HG03139 (cell line): ENCODE results near the gene CD300LF.

Experiments
- ATAC-seq: cut with Tn5 transposase; IDR thresholded peaks from one replicate; pipeline ENCODE4 v1.9.1; 2021; ENCODE audit not compliant: unreplicated experiment

Gene CD300LF

GRCh38 chr17:74730491-74731346 is 18.0 kb upstream of the CD300LF start:
- no peak for ATAC-seq

GRCh38 chr17:74729866-74730265 is 17.1 kb upstream of the CD300LF start:
- ATAC-seq = no peak

DNA sequence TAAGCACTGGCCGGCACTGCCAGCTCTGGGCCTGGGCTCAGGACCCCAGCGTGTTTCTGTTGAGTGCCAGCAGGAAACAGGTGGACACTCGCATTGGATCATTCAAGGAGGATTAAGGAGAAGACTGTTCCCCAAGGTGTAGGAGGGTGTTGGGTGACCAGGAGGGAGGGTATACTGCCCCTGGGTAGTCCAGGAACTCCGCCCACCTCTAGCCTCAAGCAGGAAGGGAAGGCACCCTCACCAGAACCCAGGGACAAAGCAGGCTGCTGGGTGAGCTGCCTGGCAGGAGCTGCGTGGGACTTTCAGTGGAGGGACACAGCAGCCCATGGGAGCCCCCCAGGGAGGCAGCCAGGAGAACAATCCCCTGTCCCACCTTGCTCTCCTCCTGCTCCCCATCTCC is 16.6 kb upstream of the CD300LF start:
- no peak for ATAC-seq

- no peak for ATAC-seq
These were observed 16.0 kb upstream of the CD300LF start for GRCh38 chr17:74728702-74729075.

GRCh38 chr17:74728033-74728701 is 15.4 kb upstream of the CD300LF start:
- ATAC-seq = no peak

DNA sequence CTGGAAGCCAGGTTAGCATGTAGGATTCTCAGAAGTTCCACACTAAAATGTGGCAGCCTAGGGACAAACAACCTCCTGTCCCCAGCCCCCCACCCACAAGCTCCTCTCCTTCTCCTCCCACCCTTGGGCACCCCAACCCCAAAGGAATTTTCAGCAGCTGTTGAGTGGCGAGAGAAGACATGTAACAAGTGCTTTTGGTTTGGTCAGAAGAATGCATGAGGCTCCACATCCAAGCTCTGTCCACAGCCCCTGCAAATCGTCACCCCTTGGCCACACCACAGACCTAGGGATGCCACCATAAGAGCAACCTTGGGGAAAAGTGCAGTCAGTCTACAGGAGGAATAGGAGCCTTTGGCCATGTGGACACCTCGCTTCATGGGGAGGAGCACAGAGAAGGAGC is 12.4 kb upstream of the CD300LF start:
- ATAC-seq = no peak

DNA sequence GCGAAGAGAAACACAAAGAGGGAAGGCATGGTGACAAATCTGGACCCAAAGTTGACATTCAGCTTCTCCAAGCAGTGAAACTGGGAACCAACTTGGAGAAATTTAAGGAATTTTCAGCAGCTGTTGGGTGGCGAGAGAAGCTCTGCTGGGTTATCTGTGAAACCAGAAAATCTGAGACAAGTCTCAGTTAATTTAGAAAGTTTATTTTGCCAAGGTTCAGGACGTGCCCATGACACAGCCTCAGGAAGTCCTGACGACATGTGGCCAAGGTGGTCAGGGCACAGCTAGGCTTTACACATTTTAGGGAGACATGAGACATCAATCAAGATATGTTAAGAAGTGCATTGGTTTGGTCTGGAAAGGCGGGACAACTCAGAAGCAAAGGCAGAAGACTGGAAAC is 11.2 kb upstream of the CD300LF start:
- no peak for ATAC-seq

- ATAC-seq = no peak
These were observed 10.1 kb upstream of the CD300LF start for GRCh38 chr17:74722782-74723181.

GRCh38 chr17:74720506-74720905 is 7.8 kb upstream of the CD300LF start:
- ATAC-seq = no peak

- no peak for ATAC-seq
These were observed 2.4 kb upstream of the CD300LF start for GRCh38 chr17:74715144-74715543.

DNA sequence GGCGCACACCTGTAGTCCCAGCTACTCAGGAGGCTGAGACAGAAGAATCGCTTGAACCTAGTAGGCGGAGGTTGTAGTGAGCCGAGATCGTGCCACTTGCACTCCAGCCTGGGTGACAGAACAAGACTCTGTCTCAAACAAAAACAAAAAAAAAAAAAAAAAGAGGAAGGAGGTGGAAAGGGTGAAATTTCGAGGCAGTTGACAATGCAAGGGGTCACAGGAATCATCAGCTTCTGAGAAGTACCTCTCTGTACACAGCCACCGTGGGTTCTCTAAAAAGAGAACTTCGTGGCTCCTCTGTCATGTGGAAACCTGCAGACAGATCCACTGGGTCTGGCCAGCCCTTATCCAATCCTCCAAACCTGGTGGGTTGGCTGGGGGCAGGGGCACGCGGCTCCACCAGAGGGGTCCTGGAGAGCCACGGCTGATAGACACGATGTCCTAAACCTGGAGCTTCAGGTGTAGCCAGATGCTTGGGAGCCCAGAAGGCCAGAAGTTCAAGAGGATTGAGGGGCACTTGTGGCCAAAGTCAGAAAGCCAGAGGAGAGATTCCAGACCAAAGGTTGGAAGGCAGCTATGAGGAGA is 540 bp upstream of the CD300LF start:
- no peak for ATAC-seq

GRCh38 chr17:74712301-74712700 is 422 bp downstream of the CD300LF start:
- ATAC-seq = no peak

DNA sequence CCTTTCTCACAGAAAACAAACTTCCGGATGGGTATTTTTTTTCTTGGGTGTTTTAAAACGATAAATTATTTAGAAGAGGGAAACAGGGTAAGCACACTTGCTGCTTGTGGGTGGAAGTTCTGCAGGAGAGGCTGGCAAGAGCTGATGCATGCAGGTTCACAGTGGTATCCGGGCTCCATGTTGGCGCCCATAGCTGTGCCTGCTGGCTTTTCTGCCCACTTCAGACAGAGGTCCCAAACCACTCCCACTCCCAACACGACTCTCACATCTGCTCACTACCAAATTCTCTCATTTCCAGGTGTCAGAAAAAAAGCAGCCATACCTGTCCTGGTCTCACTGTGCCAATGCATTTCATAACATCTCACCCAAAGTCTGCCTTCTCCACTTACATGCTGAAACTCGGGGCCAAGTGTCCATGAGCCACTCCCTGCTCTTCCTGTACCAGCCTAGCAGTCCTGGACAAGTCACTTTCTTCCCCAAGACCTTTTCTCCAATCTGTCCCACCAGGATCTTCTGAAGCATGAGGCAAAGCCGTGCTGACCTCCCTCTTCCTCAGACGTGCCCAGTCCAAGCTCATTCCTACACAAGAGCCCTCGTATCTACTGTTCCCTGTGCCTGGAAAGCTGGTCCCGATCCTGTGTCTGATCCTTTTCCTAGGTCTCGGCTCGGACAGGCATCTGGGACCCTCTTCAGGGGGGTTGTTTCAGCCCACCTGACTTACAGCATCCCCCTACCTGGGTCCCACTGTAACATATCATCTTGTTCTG is 1.5 kb downstream of the CD300LF start:
- no peak for ATAC-seq

DNA sequence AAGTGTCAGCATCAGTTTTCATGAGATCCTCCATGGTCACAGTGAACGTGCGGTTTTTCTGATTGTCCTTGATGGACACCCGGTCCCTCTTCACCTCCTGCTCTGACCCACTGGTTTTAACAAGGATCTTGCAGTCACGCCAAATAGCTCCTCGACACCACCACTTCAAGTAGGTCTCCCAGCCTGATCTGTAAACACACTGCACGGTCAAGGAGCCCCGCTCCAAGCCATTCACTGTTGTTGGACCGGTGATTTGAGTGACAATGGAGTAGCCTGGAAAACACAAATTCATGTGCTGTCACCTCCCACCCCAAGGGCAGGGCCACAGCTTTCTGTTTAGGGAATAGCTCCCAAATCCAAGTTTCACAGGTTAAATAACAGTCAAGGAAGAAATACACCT is 8.2 kb downstream of the CD300LF start:
- ATAC-seq = no peak

- no peak for ATAC-seq
These were observed 9.4 kb downstream of the CD300LF start for GRCh38 chr17:74703311-74703710.

- no peak for ATAC-seq
These were observed 10.4 kb downstream of the CD300LF start for GRCh38 chr17:74702116-74702871.

DNA sequence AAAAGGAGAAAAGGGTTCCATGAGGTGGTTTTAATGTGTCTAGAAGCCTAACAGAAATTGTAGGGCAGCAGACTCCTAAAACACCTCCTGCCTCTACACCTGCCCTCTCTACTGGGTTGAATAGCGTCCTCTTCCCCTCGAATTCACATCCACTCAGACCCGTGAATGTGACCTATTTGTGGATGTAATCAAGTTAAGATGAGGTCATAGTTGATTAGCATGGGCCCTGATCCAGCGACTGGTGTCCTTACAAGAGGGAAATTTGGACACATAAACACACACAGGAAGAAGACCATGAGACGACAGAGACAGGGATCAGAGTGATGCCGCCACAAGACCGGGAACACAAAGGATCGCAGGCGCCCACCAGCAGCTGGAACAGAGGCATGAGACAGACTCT is 13.5 kb downstream of the CD300LF start:
- no peak for ATAC-seq

DNA sequence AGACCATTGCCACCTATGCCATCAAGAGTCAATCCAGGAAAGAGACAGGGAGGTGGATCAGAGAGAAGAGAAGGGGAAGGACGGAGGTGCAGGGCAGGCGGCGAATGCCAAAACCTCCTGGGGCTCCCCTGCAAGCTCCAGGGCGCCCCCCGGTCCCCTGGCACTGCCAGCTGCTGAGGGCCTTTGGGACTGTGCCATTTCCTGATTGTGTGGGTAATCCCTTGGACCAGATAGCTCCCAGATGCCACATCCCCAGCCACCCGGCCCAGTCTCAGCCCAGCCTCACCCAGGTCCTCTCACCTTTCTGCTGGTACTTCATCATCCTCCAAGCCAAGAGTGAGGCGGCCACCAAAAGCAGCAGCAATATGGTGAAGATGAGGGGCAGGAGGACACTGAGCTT is 14.7 kb downstream of the CD300LF start:
- no peak for ATAC-seq

- ATAC-seq = no peak
These were observed 15.2 kb downstream of the CD300LF start for GRCh38 chr17:74697515-74697914.

DNA sequence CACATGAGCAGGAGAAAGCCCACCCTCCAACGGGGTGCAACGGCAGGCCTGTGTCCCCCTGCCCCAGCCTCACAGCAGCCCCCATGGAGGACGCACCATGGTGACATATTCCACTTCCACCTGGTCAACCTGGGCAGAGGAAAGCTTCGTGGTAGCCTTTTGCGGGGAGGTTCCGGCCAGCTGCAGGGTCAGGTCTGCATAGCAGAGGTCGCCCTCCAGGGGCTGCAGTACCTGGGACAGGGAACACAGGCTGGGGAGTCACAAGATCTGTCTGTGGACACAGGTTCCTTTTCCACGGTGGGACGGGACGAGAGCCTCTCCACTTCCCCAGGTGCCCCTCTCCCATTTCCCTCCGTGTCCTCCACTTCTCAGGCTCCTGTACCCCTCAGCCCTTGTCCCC is 17.1 kb downstream of the CD300LF start:
- ATAC-seq = no peak

GRCh38 chr17:74694081-74694480 is 18.6 kb downstream of the CD300LF start:
- ATAC-seq = no peak
